Ishikawa (cell line): Measurements from ENCODE around the gene POU5F1.

Experiments used
- CEBPB ChIP-seq: IDR thresholded peaks from 2 replicates; pipeline ENCODE4 v1.6.1; 2012
- CREB1 ChIP-seq: IDR thresholded peaks from 2 replicates; pipeline ENCODE4 v1.6.1; 2012; ENCODE audit warnings: low read depth
- EGR1 ChIP-seq: IDR thresholded peaks from 2 replicates; pipeline ENCODE4 v1.6.1; 2012
- EP300 ChIP-seq: IDR thresholded peaks from 2 replicates; pipeline ENCODE4 v1.6.1; 2012; ENCODE audit warnings: borderline replicate concordance
- FOXM1 ChIP-seq: IDR thresholded peaks from 2 replicates; pipeline ENCODE4 v1.6.1; 2012; ENCODE audit warnings: low read depth, borderline replicate concordance
- NFIC ChIP-seq: IDR thresholded peaks from 2 replicates; pipeline ENCODE4 v1.6.1; 2012
- RAD21 ChIP-seq: IDR thresholded peaks from 2 replicates; pipeline ENCODE4 v1.6.1; 2012; ENCODE audit warnings: low read depth
- TAF1 ChIP-seq: IDR thresholded peaks from 2 replicates; pipeline ENCODE4 v1.6.1; 2012; ENCODE audit warnings: low read depth, mild to moderate bottlenecking
- TCF12 ChIP-seq: IDR thresholded peaks from 2 replicates; pipeline ENCODE4 v1.6.1; 2012; ENCODE audit warnings: low read depth
- TEAD4 ChIP-seq: IDR thresholded peaks from 2 replicates; pipeline ENCODE4 v1.6.1; 2012
- YY1 ChIP-seq: IDR thresholded peaks from 2 replicates; pipeline ENCODE4 v1.6.1; 2012; ENCODE audit warnings: low read depth
- ZBTB7A ChIP-seq: IDR thresholded peaks from 2 replicates; pipeline ENCODE4 v1.6.1; 2012; ENCODE audit warnings: low read depth
- TF ChIP-seq, protein P1 (sequence below): IDR thresholded peaks from 2 replicates; pipeline ENCODE4 v1.6.1; 2012
- TF ChIP-seq, protein P2 (sequence below): IDR thresholded peaks from 2 replicates; pipeline ENCODE4 v1.6.1; 2012; ENCODE audit warnings: low read depth, mild to moderate bottlenecking
- TF ChIP-seq, protein P3 (sequence below): IDR thresholded peaks from 2 replicates; pipeline ENCODE4 v1.6.1; 2012

Gene POU5F1

DNA sequence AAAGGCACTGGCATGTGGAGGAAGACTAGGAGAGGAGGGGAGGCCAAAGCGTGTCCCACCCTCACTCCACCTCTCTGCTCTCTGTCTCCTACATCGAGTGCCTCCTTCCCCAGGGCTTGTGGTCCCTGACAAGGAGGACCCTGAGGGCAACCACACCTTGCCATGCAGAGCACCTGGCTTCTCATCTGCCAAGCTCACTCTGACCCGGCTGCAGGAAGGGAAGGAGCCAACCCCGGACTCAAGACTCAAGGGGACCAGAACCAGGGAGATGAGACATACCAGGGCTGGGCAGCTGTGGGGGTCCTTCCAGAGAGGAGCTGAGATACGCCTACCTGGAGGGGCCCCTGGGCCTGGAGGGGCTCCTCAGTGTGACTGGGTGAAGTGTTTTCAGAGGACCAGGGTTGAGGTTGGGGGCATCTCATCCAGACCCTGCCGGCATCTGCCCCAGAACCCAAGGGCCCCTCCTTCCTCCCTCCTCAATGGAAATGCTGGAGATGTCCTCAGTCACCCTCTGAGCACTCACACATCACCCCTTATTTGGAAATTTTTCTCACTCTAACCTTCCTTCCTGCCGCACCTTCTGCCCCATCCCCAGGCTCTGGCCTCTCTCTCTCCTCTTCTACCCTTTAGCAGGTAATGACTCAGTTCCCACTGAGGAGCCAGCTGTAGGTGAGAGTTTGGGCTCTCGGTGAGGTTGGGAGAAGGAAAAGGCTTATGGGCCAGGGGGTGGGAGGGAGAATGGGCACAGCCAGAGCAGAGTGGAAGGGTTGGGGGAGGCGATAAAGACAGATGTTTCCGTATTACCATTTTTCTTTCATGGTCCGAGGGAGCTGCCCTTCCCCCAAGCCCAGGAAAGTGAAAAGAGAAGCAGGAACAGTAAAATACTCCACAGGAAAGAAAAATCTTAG, 32.0 kb upstream of the POU5F1 start:
- TF ChIP-seq, protein P1, sequence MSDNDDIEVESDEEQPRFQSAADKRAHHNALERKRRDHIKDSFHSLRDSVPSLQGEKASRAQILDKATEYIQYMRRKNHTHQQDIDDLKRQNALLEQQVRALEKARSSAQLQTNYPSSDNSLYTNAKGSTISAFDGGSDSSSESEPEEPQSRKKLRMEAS = no peak
- TF ChIP-seq FOXM1 (no peak), CEBPB (no peak), EGR1 (no peak), RAD21 (no peak), TCF12 (no peak), TAF1 (no peak), TEAD4 (no peak), ZBTB7A (no peak), CREB1 (no peak), NFIC (no peak), YY1 (no peak), EP300 (no peak)
- TF ChIP-seq, protein P2, sequence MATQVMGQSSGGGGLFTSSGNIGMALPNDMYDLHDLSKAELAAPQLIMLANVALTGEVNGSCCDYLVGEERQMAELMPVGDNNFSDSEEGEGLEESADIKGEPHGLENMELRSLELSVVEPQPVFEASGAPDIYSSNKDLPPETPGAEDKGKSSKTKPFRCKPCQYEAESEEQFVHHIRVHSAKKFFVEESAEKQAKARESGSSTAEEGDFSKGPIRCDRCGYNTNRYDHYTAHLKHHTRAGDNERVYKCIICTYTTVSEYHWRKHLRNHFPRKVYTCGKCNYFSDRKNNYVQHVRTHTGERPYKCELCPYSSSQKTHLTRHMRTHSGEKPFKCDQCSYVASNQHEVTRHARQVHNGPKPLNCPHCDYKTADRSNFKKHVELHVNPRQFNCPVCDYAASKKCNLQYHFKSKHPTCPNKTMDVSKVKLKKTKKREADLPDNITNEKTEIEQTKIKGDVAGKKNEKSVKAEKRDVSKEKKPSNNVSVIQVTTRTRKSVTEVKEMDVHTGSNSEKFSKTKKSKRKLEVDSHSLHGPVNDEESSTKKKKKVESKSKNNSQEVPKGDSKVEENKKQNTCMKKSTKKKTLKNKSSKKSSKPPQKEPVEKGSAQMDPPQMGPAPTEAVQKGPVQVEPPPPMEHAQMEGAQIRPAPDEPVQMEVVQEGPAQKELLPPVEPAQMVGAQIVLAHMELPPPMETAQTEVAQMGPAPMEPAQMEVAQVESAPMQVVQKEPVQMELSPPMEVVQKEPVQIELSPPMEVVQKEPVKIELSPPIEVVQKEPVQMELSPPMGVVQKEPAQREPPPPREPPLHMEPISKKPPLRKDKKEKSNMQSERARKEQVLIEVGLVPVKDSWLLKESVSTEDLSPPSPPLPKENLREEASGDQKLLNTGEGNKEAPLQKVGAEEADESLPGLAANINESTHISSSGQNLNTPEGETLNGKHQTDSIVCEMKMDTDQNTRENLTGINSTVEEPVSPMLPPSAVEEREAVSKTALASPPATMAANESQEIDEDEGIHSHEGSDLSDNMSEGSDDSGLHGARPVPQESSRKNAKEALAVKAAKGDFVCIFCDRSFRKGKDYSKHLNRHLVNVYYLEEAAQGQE = no peak
- TF ChIP-seq, protein P3, sequence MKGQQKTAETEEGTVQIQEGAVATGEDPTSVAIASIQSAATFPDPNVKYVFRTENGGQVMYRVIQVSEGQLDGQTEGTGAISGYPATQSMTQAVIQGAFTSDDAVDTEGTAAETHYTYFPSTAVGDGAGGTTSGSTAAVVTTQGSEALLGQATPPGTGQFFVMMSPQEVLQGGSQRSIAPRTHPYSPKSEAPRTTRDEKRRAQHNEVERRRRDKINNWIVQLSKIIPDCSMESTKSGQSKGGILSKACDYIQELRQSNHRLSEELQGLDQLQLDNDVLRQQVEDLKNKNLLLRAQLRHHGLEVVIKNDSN = no peak

DNA sequence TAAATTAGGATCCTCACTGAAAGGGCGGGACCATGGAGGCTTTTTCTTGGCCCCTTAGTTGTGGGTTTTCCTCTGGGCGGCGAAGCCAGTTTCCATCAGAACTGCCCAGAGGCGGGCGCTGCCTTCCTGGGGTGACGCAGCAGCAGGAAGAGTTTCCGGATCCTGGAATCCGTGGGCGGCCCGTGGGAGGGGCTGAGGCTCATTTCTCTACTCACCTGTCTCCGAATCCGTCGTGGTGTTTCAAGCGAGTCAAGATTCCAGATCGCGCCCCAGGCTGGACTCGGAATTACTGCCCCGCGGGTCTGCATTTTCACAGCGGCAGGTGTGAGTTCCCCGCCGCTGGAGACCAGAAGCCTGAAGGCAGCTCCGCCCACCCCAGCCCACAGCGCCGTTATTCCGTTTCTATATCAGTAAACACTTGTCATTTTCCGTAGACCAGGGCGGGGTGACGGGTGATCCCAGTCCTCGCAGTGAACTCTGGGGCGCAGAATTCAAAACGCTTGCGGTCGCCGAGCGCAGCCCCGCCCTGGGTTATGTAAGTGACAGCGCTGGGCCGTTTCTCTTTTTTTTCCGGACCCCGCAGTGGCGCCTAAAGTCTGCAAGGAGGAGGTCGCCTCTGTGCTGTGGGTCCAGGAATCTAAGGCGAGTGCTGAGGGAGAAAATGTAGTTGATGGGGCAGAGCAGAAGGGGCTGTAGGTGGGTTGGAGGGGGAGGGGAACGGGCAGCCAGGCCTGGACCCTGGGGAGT, 27.2 kb upstream of the POU5F1 start:
- TF ChIP-seq TEAD4 (0 out of 2 replicates have a peak, but pooled peaks have one; percentile 22), TAF1 (peak; percentile 54; the same call in 1 of the 2 replicates), NFIC (no peak), TCF12 (peak; percentile 33; the same call in 1 of the 2 replicates), EGR1 (peak; percentile 96), YY1 (no peak; the same call in 1 of the 2 replicates), CREB1 (0 out of 2 replicates have a peak, but pooled peaks have one; percentile 24), FOXM1 (peak; percentile 47; the same call in 1 of the 2 replicates), CEBPB (peak; percentile 39; the same call in 1 of the 2 replicates), EP300 (no peak), ZBTB7A (0 out of 2 replicates have a peak, but pooled peaks have one; percentile 45)
- TF ChIP-seq, protein P1 = peak; percentile 18; the same call in 1 of the 2 replicates
- TF ChIP-seq, protein P2 = no peak
- TF ChIP-seq, protein P3 = no peak

DNA sequence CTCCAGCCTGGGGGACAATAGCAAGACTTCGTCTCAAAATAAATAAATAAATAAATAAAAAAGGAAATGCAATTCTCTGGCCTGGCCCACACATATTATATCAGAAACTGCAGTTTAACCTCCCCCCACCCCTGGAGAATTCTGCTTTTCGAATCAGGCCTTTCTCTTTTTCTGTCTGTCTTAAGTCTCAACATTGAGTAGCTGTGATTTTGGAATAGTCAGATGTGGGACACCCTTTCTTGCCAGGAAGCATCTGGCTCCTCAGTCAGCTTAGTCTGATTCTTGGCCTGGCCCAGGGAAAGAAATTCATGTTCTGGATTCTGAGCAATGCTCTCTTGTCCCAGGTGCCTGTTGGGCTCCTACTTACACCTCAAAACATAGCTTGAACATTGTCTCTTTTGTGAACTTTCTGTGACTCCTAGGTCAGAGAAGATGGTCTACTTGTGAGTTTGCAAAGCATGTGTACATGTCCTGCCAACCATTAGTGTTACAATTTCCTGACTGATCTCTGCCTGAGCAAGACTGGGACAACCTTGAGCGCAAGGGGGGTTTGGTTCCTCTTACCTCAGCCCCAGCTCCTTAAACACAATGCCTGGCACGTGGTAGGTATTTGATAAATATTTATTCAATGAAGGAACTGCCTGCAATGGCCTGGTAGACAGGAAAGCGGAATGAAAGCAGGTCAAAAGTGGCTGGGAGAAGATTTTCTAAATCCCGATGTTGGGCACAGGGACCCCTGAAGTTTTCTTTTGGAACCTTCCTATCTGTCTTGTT, 23.8 kb upstream of the POU5F1 start:
- no peak for TF ChIP-seq TCF12
- no peak for TF ChIP-seq NFIC
- no peak for TF ChIP-seq CREB1
- TF ChIP-seq ZBTB7A = no peak
- TF ChIP-seq, protein P2 = no peak
- TF ChIP-seq FOXM1 = no peak
- no peak for TF ChIP-seq TEAD4
- no peak for TF ChIP-seq EP300
- no peak for TF ChIP-seq TAF1
- no peak for TF ChIP-seq RAD21
- TF ChIP-seq CEBPB = no peak
- no peak for TF ChIP-seq EGR1
